HepG2 (cell line): Measurements from ENCODE around the gene STXBP2. TPM values are rescaled to one million over a fixed set of nuclear protein-coding genes. Genes with fewer than 3 reads are reported as not detected.

Experiments used
- ATAC-seq: fragments of 200-7000 bp; cut with Tn5 transposase; 3 replicates; pipeline ENCODE4 v1.9.1; 2020; ENCODE audit warnings: mild to moderate bottlenecking, moderate library complexity
- BruUV-seq: library from RNA; stranded (reverse); fragments of 400-500 nt; replicated peaks from 2 replicates; lab custom pipeline; 2021; lab: Mats Ljungman, UMichigan
- CTCF ChIA-PET: fragments of 300-600 bp; formaldehyde crosslinking; extraction: SDS; loops from one replicate; lab custom pipeline; 2021; ENCODE audit warnings: low total read pairs, inconsistent platforms, low intra/inter-chr PET ratio; lab: Yijun Ruan, JAX
- POLR2A ChIA-PET: fragments of 350-600 bp; sonication (Branson Sonifier 250); formaldehyde crosslinking; loops from one replicate; lab custom pipeline; 2020; ENCODE audit warnings: antibody characterized with exemption, inconsistent platforms; lab: Yijun Ruan, JAX
- DNase-seq: peaks from one replicate; pipeline ENCODE4 v3.0.0-alpha.2; 2015; ENCODE audit warnings: low spot score
- FAIRE-seq: peaks from 3 replicates; lab custom pipeline; 2011; peaks lifted over from hg19 to GRCh38; lab: Jason Lieb, UNC
- H2AFZ ChIP-seq: one replicate; pipeline ENCODE4 v1.6.1; 2011; ENCODE audit warnings: low read length, inconsistent platforms
- H3K27ac ChIP-seq: fragments of 300-600 bp; 3 replicates; pipeline ENCODE4 v1.8.0; 2011; ENCODE audit warnings: mixed run types, mild to moderate bottlenecking, mixed read lengths, low read length, inconsistent platforms; ENCODE audit not compliant: insufficient read depth; ENCODE audit errors: extremely low read length
- H3K27me3 ChIP-seq, 2 experiments: fragments of 200-600 bp in 1 of 2; 2 replicates in 1 of 2; 3 replicates in 1 of 2; pipeline versions ENCODE4 v1.6.0 to v1.8.0; 2011; ENCODE audit warnings: low read length in 2 of 2, mild to moderate bottlenecking in 2 of 2, moderate library complexity in 2 of 2, inconsistent platforms in 1 of 2; ENCODE audit not compliant: insufficient read depth in 2 of 2, control insufficient read depth in 1 of 2
- H3K36me3 ChIP-seq, 2 experiments: fragments of 200-600 bp in 1 of 2; replicated peaks in 1 of 2; 2 replicates in 1 of 2; 3 replicates in 1 of 2; pipeline versions ENCODE4 v1.5.1 to v1.8.0; 2011; ENCODE audit warnings: low read length in 2 of 2, inconsistent platforms in 1 of 2; ENCODE audit not compliant: insufficient read depth in 2 of 2, control insufficient read depth in 1 of 2
- H3K4me1 ChIP-seq: 2 replicates; pipeline ENCODE4 v1.5.1; 2012; ENCODE audit warnings: low read length, inconsistent platforms; ENCODE audit not compliant: insufficient read depth
- H3K4me2 ChIP-seq: 2 replicates; pipeline ENCODE4 v1.6.0; 2011; ENCODE audit warnings: low read depth, low read length, inconsistent platforms
- H3K4me3 ChIP-seq, 3 experiments: fragments of 200-600 bp in 1 of 3; sonication (generic), shearing (Covaris generic) in 1 of 3; replicated peaks in 1 of 3; 2 replicates each; pipeline ENCODE4 v1.5.1; 2011 to 2016; ENCODE audit warnings: low read length in 3 of 3, inconsistent platforms in 2 of 3, low read depth in 2 of 3, mild to moderate bottlenecking in 2 of 3, control low read depth in 1 of 3, mixed read lengths in 1 of 3; ENCODE audit not compliant: insufficient read depth in 1 of 3
- H3K79me2 ChIP-seq: one replicate; pipeline ENCODE4 v1.6.1; 2011; ENCODE audit warnings: low read length, inconsistent platforms; ENCODE audit not compliant: insufficient read depth
- H3K9ac ChIP-seq: 2 replicates; pipeline ENCODE4 v1.6.0; 2011; ENCODE audit warnings: mild to moderate bottlenecking, low read depth, low read length, inconsistent platforms; ENCODE audit not compliant: insufficient read depth
- H3K9me3 ChIP-seq: 2 replicates; pipeline ENCODE4 v1.5.1; 2012; ENCODE audit warnings: mild to moderate bottlenecking, low read length
- H4K20me1 ChIP-seq: 2 replicates; pipeline ENCODE4 v1.6.0; 2011; ENCODE audit warnings: inconsistent platforms, mild to moderate bottlenecking, low read length, moderate library complexity; ENCODE audit not compliant: insufficient read depth
- SAFB2 ChIP-seq: sonication (generic); formaldehyde crosslinking; IDR thresholded peaks from 2 replicates; pipeline ENCODE4 v1.5.1; 2020; ENCODE audit warnings: missing genetic modification reagents, low read depth, mild to moderate bottlenecking, borderline replicate concordance
- ZNF160 ChIP-seq: sonication (generic); formaldehyde crosslinking; IDR thresholded peaks from 2 replicates; pipeline ENCODE4 v1.8.0; 2022; ENCODE audit warnings: mild to moderate bottlenecking, inconsistent platforms, missing genetic modification reagents
- ZNF713 ChIP-seq: sonication (generic); formaldehyde crosslinking; IDR thresholded peaks from 2 replicates; pipeline ENCODE4 v1.4.0; 2020; ENCODE audit warnings: mild to moderate bottlenecking, missing genetic modification reagents
- WGBS: methylation state at CpG from one replicate; pipeline ENCODE4 v1.1.6; 2017; ENCODE audit warnings: low lambda C conversion rate; 5-methylcytosine and 5-hydroxymethylcytosine counted together
- in situ Hi-C: cut with HindIII; loops from 2 replicates; pipeline ENCODE4 v1.10.0; 2017; ENCODE audit warnings: low pct_unique_long_range_greater_than_20kb; ENCODE audit not compliant: extremely low pct_ligation_motif_present
- intact Hi-C: fragments of 100-400 bp; cut with micrococcal nuclease; formaldehyde crosslinking; loops from one replicate; pipeline ENCODE4 v1.10.0; 2022; ENCODE audit not compliant: unreplicated experiment
- polyA plus RNA-seq, 8 experiments: library from polyadenylated mRNA; depleted of rRNA in 3 of 8; stranded (reverse) in 7 of 8; unstranded in 1 of 8; fragments of >200 nt; fragmentation: Illumina TruSeq in 4 of 8; extraction: Trizol in 4 of 8; gene quantifications; 2 replicates each; pipeline versions ENCODE4 v1.2.1 to v1.2.3, GENCODE V29; 2011 to 2016; ENCODE audit warnings: low read depth in 4 of 8, missing spikeins in 1 of 8, mixed read lengths in 1 of 8; ENCODE audit not compliant: insufficient read depth in 1 of 8
- total RNA-seq, 5 experiments: library from RNA; depleted of rRNA; stranded (reverse); fragments of >200 nt; fragmentation: Illumina TruSeq; extraction: Trizol; gene quantifications; 2 replicates each; pipeline ENCODE4 v1.2.3, GENCODE V29; 2016; ENCODE audit warnings: low read depth in 1 of 5
- TF ChIP-seq, protein P1 (sequence below): sonication (generic); formaldehyde crosslinking; IDR thresholded peaks from 2 replicates; pipeline ENCODE4 v1.8.1; 2022; ENCODE audit warnings: mild to moderate bottlenecking, missing genetic modification reagents
- TF ChIP-seq, protein P2 (sequence below): sonication (generic); formaldehyde crosslinking; IDR thresholded peaks from 2 replicates; pipeline ENCODE4 v1.4.0; 2020; ENCODE audit warnings: missing genetic modification reagents

The STXBP2 gene
- total and polyA plus RNA-seq, 2 of the 13 experiments (the other 11 are each of a cell fraction or from before 2014, with no cell fraction given), result 22.8 to 40.1 TPM

DNA sequence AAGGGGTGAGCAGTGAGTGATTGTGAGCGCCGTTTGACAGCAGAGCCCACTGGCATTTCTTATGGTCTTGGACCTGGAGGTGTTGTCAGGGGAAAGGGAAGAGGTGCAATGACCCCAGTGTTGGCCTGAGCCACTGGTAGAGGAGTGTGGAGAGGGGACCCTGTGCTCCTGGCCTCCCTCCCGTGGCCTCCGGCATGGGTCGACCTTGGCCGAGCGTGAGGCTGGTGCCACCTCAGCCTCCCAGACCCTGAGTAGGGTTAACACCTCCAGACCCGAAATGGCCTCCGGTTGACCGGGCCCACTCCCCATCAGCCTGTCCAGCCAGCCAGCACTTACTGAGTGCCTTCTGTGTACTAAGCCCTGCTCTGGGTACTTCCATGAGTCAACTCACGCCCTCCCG, 50.3 kb downstream of the STXBP2 start (continued):
- TF ChIP-seq, protein P1, sequence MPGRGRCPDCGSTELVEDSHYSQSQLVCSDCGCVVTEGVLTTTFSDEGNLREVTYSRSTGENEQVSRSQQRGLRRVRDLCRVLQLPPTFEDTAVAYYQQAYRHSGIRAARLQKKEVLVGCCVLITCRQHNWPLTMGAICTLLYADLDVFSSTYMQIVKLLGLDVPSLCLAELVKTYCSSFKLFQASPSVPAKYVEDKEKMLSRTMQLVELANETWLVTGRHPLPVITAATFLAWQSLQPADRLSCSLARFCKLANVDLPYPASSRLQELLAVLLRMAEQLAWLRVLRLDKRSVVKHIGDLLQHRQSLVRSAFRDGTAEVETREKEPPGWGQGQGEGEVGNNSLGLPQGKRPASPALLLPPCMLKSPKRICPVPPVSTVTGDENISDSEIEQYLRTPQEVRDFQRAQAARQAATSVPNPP, result no peak
- TF ChIP-seq ZNF713 (CRISPR knock-in tag) (no peak), ZNF160 (CRISPR knock-in tag) (no peak)

DNA sequence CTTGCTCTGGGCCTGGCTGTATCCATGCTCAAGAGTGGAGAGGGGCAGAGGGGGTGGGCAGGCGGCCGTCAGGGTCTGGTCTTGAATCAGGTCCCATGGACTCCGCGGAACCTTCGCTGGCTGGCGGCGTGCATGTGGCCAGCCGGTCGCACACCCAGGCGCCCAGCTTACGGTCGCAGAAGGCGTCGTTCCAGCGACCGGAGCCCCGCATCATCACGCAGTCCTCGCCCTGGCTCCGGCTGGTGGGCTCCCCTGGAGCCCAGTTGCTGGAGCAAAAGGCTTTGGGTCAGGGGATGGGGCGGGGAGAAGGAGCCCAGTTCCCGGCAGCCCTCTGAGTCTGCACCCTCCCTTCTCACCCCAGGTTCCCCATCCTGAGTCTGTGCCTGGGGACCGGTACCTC, 52.3 kb downstream of the STXBP2 start:
- BruUV-seq, result no TSS peak
- in situ Hi-C loops (loop anchor here (10.0 kb wide), 1 partner anchor 106 kb away; no protein-coding TSS in a partner anchor), intact Hi-C loops (no loop called here)
- H3K27me3 ChIP-seq, result peaks cover 3 to 14% of the 10 kb centered on the region in 2 experiments; a peak in 4 of 5 replicates
- H3K79me2 ChIP-seq, result no peaks in the 10 kb centered on the region
- H3K4me3 ChIP-seq, result no peak overlapping the region
- no peak for TF ChIP-seq SAFB2 (CRISPR knock-in tag)
- TF ChIP-seq, protein P2, sequence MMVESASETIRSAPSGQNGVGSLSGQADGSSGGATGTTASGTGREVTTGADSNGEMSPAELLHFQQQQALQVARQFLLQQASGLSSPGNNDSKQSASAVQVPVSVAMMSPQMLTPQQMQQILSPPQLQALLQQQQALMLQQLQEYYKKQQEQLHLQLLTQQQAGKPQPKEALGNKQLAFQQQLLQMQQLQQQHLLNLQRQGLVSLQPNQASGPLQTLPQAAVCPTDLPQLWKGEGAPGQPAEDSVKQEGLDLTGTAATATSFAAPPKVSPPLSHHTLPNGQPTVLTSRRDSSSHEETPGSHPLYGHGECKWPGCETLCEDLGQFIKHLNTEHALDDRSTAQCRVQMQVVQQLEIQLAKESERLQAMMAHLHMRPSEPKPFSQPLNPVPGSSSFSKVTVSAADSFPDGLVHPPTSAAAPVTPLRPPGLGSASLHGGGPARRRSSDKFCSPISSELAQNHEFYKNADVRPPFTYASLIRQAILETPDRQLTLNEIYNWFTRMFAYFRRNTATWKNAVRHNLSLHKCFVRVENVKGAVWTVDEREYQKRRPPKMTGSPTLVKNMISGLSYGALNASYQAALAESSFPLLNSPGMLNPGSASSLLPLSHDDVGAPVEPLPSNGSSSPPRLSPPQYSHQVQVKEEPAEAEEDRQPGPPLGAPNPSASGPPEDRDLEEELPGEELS (CRISPR knock-in tag), result no peak
- no peak overlapping the region for H3K9ac ChIP-seq
- H2AFZ ChIP-seq, result no peak overlapping the region
- H3K27ac ChIP-seq, result no peak overlapping the region
- H4K20me1 ChIP-seq, result no peaks in the 10 kb centered on the region
- FAIRE-seq (no peak), ATAC-seq (no peak), DNase-seq (no peak)
- no peak overlapping the region for H3K4me2 ChIP-seq
- POLR2A ChIA-PET, result no interaction called here
- no peaks in the 10 kb centered on the region for H3K36me3 ChIP-seq
- WGBS, result 93% methylated on average over 1 of the region's 23 CpGs
- H3K4me1 ChIP-seq, result no peaks in the 10 kb centered on the region
- CTCF ChIA-PET, result no interaction called here
- no peaks in the 10 kb centered on the region for H3K9me3 ChIP-seq
